ENCODE results near the gene GJD4. TPM values are rescaled to one million over a fixed set of nuclear protein-coding genes. Genes with fewer than 3 reads are reported as not detected.

GJD4 gene
- total RNA-seq, 1 experiment from 2014 or later: not detected

GRCh38 chr10:35588836-35589235, 16.3 kb upstream of the GJD4 start:
- ChIA-PET RAD21 (ENCODE audit: low non-redundant PET in 1 of 2, low total read pairs in 2 of 2, uncharacterized antibody in 2 of 2, unreplicated experiment in 2 of 2) (no interaction called here), POLR2A (no interaction called here), CTCF (interaction anchor here (1.6 kb wide), 1 partner anchor 594 kb away, joined by 4 read pairs; no protein-coding TSS in a partner anchor)
- H2AFZ ChIP-seq (ENCODE audit: low read depth, low read length, poor library complexity, severe bottlenecking): no peak overlapping the region
- BruUV-seq (replicated peaks): no TSS peak
- ATAC-seq (no peak), DNase-seq (ENCODE audit: low read depth, low spot score) (no peak)
- H3K4me3 ChIP-seq (replicated peaks in 1 of 2; ENCODE audit: low read depth in 1 of 2, low read length in 2 of 2): no peak overlapping the region
- no peak overlapping the region for H3K4me2 ChIP-seq (ENCODE audit: low read length)
- peaks cover 12% of the 10 kb centered on the region; the same call in 1 of the 2 replicates for H3K27me3 ChIP-seq (ENCODE audit: insufficient read depth, low read length)
- TF ChIP-seq ATF3 (IDR thresholded peaks at IDR 0.05) (no peak), EZH2phosphoT487 (IDR thresholded peaks at IDR 0.05; ENCODE audit: borderline replicate concordance) (no peak), MAX (IDR thresholded peaks at IDR 0.05) (no peak), SIN3A (IDR thresholded peaks at IDR 0.05; ENCODE audit: low read depth) (no peak), SP1 (IDR thresholded peaks at IDR 0.05; ENCODE audit: low read depth) (no peak), POLR2AphosphoS5 (IDR thresholded peaks at IDR 0.05; ENCODE audit: low read depth, low read length) (no peak), CBX3 (IDR thresholded peaks at IDR 0.05; ENCODE audit: low read depth) (no peak), POLR2A (IDR thresholded peaks at IDR 0.05; ENCODE audit: borderline replicate concordance, extremely low read depth, insufficient read depth, insufficient read length) (no peak), ZNF274 (IDR thresholded peaks at IDR 0.05; ENCODE audit: low read depth, low read length) (no peak), ZBTB33 (IDR thresholded peaks at IDR 0.05; ENCODE audit: extremely low read depth, insufficient replicate concordance, low read length) (no peak)
- H3K9ac ChIP-seq (ENCODE audit: low read length): no peak overlapping the region
- intact Hi-C loops (cut with micrococcal nuclease): no loop called here
- no peaks in the 10 kb centered on the region for H3K4me1 ChIP-seq (ENCODE audit: control insufficient read depth in 1 of 2, insufficient read depth in 2 of 2, low read length in 2 of 2)
- no peak overlapping the region for H3K27ac ChIP-seq (ENCODE audit: low read depth, low read length)
- H3K36me3 ChIP-seq (ENCODE audit: control insufficient read depth in 1 of 2, insufficient read depth in 2 of 2, low read length in 2 of 2): no peaks in the 10 kb centered on the region
- H4K20me1 ChIP-seq (ENCODE audit: insufficient read depth): no peaks in the 10 kb centered on the region
- no peaks in the 10 kb centered on the region for H3K9me3 ChIP-seq (ENCODE audit: control insufficient read depth in 1 of 2, insufficient read depth in 1 of 2, low read depth in 1 of 2, low read length in 2 of 2)
- no peaks in the 10 kb centered on the region for H3K79me2 ChIP-seq (ENCODE audit: insufficient read depth, low read length)
- H3K9me2 ChIP-seq (ENCODE audit: insufficient read depth): no peaks in the 10 kb centered on the region
